WTC11 (cell line): Measurements from ENCODE around the gene RFC4. TPM values are rescaled to one million over a fixed set of nuclear protein-coding genes. Genes with fewer than 3 reads are reported as not detected.

Experiments used
- AR ChIP-seq: fragments of 250-450 bp; sonication (Bioruptor Pico); IDR thresholded peaks from 2 replicates; pipeline ENCODE4 v1.9.0; 2021; ENCODE audit warnings: mild to moderate bottlenecking
- ATF3 ChIP-seq: sonication (generic); formaldehyde crosslinking; conservative IDR thresholded peaks from 2 replicates; pipeline ENCODE4 v1.8.1; 2022; ENCODE audit warnings: mild to moderate bottlenecking, missing genetic modification reagents
- E2F5 ChIP-seq: sonication (generic); formaldehyde crosslinking; IDR thresholded peaks from 2 replicates; pipeline ENCODE4 v1.8.1; 2022; ENCODE audit warnings: mild to moderate bottlenecking, moderate library complexity, missing genetic modification reagents
- ELF4 ChIP-seq: sonication (generic); formaldehyde crosslinking; IDR thresholded peaks from 2 replicates; pipeline ENCODE4 v1.8.1; 2022; ENCODE audit warnings: low read depth, mild to moderate bottlenecking, moderate library complexity, missing genetic modification reagents
- EMX1 ChIP-seq: fragments of 250-450 bp; sonication (Bioruptor Pico); IDR thresholded peaks from 2 replicates; pipeline ENCODE4 v1.8.0; 2021; ENCODE audit warnings: mild to moderate bottlenecking
- HMGA2 ChIP-seq: fragments of 250-450 bp; sonication (Bioruptor Pico); IDR thresholded peaks from 2 replicates; pipeline ENCODE4 v1.4.0; 2021; ENCODE audit warnings: mild to moderate bottlenecking, moderate library complexity
- MAX ChIP-seq: sonication (generic); formaldehyde crosslinking; IDR thresholded peaks from 2 replicates; pipeline ENCODE4 v1.8.0; 2022; ENCODE audit warnings: mild to moderate bottlenecking, missing genetic modification reagents
- MXD4 ChIP-seq: fragments of 250-450 bp; sonication (Bioruptor Pico); IDR thresholded peaks from 2 replicates; pipeline ENCODE4 v1.8.0; 2021; ENCODE audit warnings: mild to moderate bottlenecking, moderate library complexity, borderline replicate concordance
- NFATC4 ChIP-seq: fragments of 250-450 bp; sonication (Bioruptor Pico); IDR thresholded peaks from 2 replicates; pipeline ENCODE4 v1.9.0; 2021; ENCODE audit warnings: mild to moderate bottlenecking
- RELA ChIP-seq: sonication (generic); formaldehyde crosslinking; IDR thresholded peaks from 2 replicates; pipeline ENCODE4 v1.8.1; 2022; ENCODE audit warnings: missing genetic modification reagents, mild to moderate bottlenecking, borderline replicate concordance
- ZBTB21 ChIP-seq: sonication (generic); formaldehyde crosslinking; IDR thresholded peaks from 2 replicates; pipeline ENCODE4 v1.8.1; 2023; ENCODE audit warnings: mild to moderate bottlenecking, missing genetic modification reagents, borderline replicate concordance
- ZNF263 ChIP-seq: sonication (generic); formaldehyde crosslinking; IDR thresholded peaks from 2 replicates; pipeline ENCODE4 v1.8.1; 2022; ENCODE audit warnings: low read depth, mild to moderate bottlenecking, moderate library complexity, missing genetic modification reagents
- ZNF281 ChIP-seq: sonication (generic); formaldehyde crosslinking; IDR thresholded peaks from 2 replicates; pipeline ENCODE4 v1.8.0; 2023; ENCODE audit warnings: mild to moderate bottlenecking, missing genetic modification reagents
- ZNF425 ChIP-seq: fragments of 250-450 bp; sonication (Bioruptor Pico); conservative IDR thresholded peaks from 2 replicates; pipeline ENCODE4 v1.9.0; 2021; ENCODE audit warnings: mild to moderate bottlenecking
- ZNF532 ChIP-seq: fragments of 250-450 bp; sonication (Bioruptor Pico); IDR thresholded peaks from 2 replicates; pipeline ENCODE4 v1.9.0; 2021; ENCODE audit warnings: mild to moderate bottlenecking, borderline replicate concordance
- total RNA-seq: library from RNA; stranded (reverse); gene quantifications from 3 replicates; pipeline ENCODE4 v1.2.3, GENCODE V29; 2021

Gene RFC4
- total RNA-seq, 1 experiment from 2014 or later, result 104 TPM

GRCh38 chr3:186783731-186784515 lies 22.4 kb downstream of the RFC4 start (continued):
- peak; percentile 81 for TF ChIP-seq AR (CRISPR knock-in tag)
- peak; percentile 7; the same call in 1 of the 2 replicates for TF ChIP-seq ZNF532
- no peak for TF ChIP-seq ATF3 (CRISPR knock-in tag)
- 0 out of 2 replicates have a peak, but pooled peaks have one; percentile 64 for TF ChIP-seq ZNF425 (CRISPR knock-in tag)
- no peak for TF ChIP-seq E2F5 (CRISPR knock-in tag)
- peak; percentile 78 for TF ChIP-seq MAX (CRISPR knock-in tag)
- no peak for TF ChIP-seq MXD4 (CRISPR knock-in tag)
- no peak for TF ChIP-seq ZNF263 (CRISPR knock-in tag)
- TF ChIP-seq NFATC4 (CRISPR knock-in tag), result peak; percentile 86
- TF ChIP-seq EMX1, result peak; percentile 92
- peak; percentile 66; the same call in 1 of the 2 replicates for TF ChIP-seq ZBTB21 (CRISPR knock-in tag)
- no peak for TF ChIP-seq ELF4 (CRISPR knock-in tag)
- TF ChIP-seq HMGA2 (CRISPR knock-in tag), result 0 out of 2 replicates have a peak, but pooled peaks have one; percentile 11
- TF ChIP-seq ZNF281 (CRISPR knock-in tag), result peak; percentile 36; the same call in 1 of the 2 replicates
- TF ChIP-seq RELA (CRISPR knock-in tag), result no peak
- TF ChIP-seq, all 79 proteins: peak for 32
